GM19372 (cell line): Measurements from ENCODE around the gene BRME1.

Experiments used
- ATAC-seq: cut with Tn5 transposase; IDR thresholded peaks from one replicate; pipeline ENCODE4 v1.9.1; 2021; ENCODE audit warnings: mild to moderate bottlenecking, low read depth, moderate library complexity; ENCODE audit not compliant: unreplicated experiment

Gene BRME1

GRCh38 chr19:13892870-13893269 is 13.0 kb downstream of the BRME1 start:
- ATAC-seq, result no peak

- no peak for ATAC-seq
Measured at GRCh38 chr19:13890136-13890535, 15.8 kb downstream of the BRME1 start.

- no peak for ATAC-seq
Measured at GRCh38 chr19:13888281-13888680, 17.6 kb downstream of the BRME1 start.

GRCh38 chr19:13887517-13887916 is 18.4 kb downstream of the BRME1 start:
- no peak for ATAC-seq

- ATAC-seq, result no peak
Measured at GRCh38 chr19:13887018-13887436, 18.9 kb downstream of the BRME1 start.

GRCh38 chr19:13885826-13886365 is 20.0 kb downstream of the BRME1 start:
- ATAC-seq, result no peak

- ATAC-seq, result no peak
Measured at GRCh38 chr19:13884726-13885591, 21.0 kb downstream of the BRME1 start.

GRCh38 chr19:13883516-13884064 is 22.3 kb downstream of the BRME1 start:
- ATAC-seq, result no peak

- ATAC-seq, result no peak
Measured at GRCh38 chr19:13882836-13883235, 23.1 kb downstream of the BRME1 start.

GRCh38 chr19:13882419-13882795 is 23.5 kb downstream of the BRME1 start:
- no peak for ATAC-seq

- no peak for ATAC-seq
Measured at GRCh38 chr19:13881692-13882418, 24.1 kb downstream of the BRME1 start.

GRCh38 chr19:13881251-13881691 is 24.6 kb downstream of the BRME1 start:
- ATAC-seq, result no peak

GRCh38 chr19:13880059-13881043 is 25.6 kb downstream of the BRME1 start:
- ATAC-seq, result peak; percentile 88

GRCh38 chr19:13877303-13877702 is 28.6 kb downstream of the BRME1 start:
- no peak for ATAC-seq

- no peak for ATAC-seq
Measured at GRCh38 chr19:13876834-13877233, 29.1 kb downstream of the BRME1 start, which contains the start of gene NANOS3. TSS of gene NANOS3 (plus strand) at chr19:13877134. CDS start at chr19:13877249, 115 bp downstream.

GRCh38 chr19:13875824-13876223 is 30.1 kb downstream of the BRME1 start:
- no peak for ATAC-seq

- ATAC-seq, result no peak
Measured at GRCh38 chr19:13873834-13874515, 31.9 kb downstream of the BRME1 start.

GRCh38 chr19:13872695-13873389 is 33.1 kb downstream of the BRME1 start:
- ATAC-seq, result no peak

- no peak for ATAC-seq
Measured at GRCh38 chr19:13872339-13872694, 33.6 kb downstream of the BRME1 start.
